RPMI8226 (cell line): Measurements from ENCODE around the gene ELANE.
"Not testable (repeated sequence)": the region's sequence is repeated elsewhere in the genome, so short reads cannot be mapped to it uniquely, and the experiment has no call there.

Source experiments
- DNase-seq: peaks from one replicate; pipeline ENCODE4 v3.0.0-alpha.2; 2015

The ELANE gene

GRCh38 chr19:814152-815078, 37.7 kb upstream of the ELANE start:
- no peak for DNase-seq

DNA sequence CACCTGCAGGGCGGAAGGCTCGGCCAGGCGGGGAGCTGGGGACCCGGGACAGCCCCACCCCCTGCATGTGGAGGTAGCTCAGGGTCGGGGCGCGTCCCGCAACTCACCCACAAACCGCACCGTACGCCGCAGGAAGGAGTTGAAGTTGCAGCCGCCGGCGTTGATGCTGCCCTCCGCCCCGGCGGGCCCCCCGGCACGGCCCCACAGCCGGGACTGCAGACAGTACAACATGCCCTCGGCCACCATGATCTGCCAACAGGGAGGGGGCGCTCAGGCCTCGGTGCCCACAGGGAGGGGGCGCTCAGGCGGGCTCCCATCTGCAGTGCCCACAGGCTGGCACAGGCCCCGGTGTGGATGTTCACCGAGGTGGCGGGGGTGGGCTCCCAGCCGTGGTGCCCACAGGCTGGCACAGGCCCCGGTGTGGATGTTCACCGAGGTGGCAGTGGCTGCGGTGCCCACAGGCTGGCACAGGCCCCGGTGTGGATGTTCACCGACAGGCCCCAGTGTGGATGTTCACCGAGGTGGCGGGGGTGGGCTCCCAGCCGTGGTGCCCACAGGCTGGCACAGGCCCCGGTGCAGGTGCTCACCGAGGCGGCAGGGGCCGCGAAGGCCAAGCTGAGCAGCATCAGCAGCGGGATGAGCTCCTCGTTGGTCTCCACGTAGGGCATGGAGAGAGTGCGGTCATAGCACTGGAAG, 36.9 kb upstream of the ELANE start:
- DNase-seq, result no peak

DNA sequence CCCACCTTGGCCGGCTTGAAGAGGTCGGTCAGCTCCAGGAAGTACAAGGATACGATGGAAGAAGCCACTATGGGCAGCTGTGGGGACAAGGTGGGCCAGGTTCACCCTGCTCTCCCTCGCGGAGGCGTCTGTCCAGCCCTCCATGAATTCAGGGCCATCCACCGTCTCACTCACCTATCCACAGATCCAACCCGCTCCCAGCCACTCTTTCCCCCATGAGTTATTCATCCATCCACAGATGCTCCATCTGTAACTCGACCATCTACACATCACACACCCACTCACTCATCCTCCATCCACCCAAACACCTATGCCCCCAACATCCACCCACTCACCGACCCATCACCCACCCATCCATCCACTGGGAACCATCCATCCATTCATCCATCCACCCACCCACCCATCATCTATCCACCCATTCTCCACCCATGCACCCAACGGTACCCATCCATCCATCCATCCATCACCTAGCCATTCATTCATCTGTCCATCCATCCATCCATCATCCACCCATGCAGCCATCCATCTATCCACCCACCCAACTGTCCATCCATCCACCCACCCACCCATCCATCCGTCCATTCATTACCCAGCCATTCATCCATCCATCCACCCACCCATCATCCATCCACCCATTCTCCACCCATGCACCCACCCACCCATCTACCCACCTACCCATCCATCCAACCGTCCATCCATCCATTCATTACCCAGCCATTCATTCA, 36.2 kb upstream of the ELANE start:
- no peak for DNase-seq

GRCh38 chr19:816500-816857, 35.6 kb upstream of the ELANE start:
- no peak for DNase-seq

GRCh38 chr19:820212-820611, 31.9 kb upstream of the ELANE start:
- not testable (repeated sequence) for DNase-seq

GRCh38 chr19:821231-821824, 30.8 kb upstream of the ELANE start:
- DNase-seq, result no peak

DNA sequence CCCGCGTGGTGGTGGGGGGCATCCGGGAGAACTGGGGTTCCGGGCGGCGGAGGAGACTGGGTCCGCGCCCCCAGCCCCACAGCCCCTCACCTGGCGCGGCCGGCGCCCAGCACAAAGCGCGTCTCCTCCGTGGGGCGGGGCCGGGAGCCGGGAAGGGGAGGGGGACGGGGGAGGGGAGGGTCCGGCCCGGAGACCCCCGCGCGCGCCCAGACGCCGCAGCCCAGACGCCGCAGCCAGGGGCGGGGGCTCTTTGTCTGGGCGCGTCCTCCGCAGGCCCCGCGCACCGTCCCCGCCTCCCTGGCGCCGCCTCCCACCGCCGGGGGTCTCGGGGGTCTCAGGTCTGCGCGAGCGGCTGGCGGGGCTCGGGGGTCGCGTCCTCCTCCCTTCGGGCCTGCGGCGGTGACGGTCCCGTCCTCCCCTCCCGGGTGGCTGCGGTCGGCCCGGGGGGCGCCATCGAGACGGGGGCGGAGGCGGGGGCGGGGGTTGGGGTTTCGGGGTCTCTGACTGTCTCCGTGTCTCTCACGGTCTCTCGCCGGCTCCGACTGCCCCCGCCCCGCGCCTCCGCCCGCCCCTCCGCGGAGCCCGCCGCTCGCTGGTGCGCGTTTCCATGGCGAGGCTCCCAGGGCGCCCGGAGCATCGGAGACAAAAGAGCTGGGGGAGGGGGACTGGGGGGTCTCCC, 30.1 kb upstream of the ELANE start, which contains the start of gene PLPPR3:
Gene PLPPR3 (minus strand): TSS at position 131 of the 679 bp plus-strand sequence. CDS start 396 bp downstream, outside the sequence.
- no peak for DNase-seq

DNA sequence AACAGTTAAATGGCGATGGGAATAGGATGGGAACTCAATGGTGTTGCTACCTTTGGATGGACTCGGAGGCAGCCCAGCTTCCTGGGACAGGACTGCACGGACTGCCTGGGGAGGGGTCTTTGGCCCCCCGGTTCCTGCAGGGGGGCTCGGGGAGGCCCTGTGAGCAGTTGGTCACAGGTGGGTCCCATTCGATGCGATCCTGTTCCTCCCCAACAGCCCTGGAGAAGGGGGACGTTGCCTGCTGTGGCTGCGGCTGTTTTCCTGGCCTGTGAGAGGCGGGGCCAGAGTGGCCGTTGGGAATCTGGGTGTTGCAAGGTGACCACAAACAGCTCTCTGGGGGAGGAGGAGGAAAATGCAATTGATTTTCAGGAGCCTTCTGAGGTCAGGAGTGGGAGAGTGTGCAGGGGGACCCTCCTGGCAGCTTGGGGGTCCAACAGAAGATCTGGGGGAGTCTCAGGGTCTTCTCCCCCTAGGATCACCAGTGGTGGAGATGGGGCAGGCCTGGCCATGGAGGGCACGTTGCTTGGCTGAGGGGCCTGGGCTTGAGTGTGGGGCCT, 28.5 kb upstream of the ELANE start:
- no peak for DNase-seq

- DNase-seq, result no peak
Observed at GRCh38 chr19:824885-825284, 27.2 kb upstream of the ELANE start.

GRCh38 chr19:825897-826644, 26.0 kb upstream of the ELANE start:
- no peak for DNase-seq

GRCh38 chr19:827314-827709, 24.8 kb upstream of the ELANE start:
- no peak for DNase-seq

DNA sequence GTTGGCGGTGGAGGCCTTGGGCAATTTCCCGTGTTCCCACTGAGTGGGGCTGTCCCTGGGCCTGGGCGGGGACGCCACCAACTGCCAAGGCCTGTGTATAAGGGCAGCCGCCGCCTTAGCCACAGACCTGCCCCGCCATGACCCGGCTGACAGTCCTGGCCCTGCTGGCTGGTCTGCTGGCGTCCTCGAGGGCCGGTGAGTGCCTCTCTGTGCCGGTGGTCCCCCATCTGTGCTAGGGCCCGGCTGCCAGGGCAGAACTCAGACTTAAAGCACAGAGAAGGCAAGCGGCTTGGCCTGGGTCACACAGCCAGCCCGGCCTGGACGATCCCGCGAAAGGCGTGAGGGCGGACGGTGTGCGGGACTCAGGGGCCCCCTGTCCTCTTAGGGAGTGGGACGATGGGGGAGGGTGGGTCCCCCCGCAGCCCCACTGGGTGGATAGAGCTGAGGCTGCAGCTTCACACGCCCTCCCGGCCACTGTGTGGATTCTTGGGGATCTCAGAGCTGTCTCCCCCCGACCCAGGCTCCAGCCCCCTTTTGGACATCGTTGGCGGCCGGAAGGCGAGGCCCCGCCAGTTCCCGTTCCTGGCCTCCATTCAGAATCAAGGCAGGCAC, 24.3 kb upstream of the ELANE start, which contains the start of gene AZU1:
Gene AZU1 (plus strand): TSS at position 128 of the 612 bp plus-strand sequence. CDS start 10 bp downstream, at position 138.
- DNase-seq, result no peak

- DNase-seq, result no peak
Observed at GRCh38 chr19:829129-829758, 22.9 kb upstream of the ELANE start.

GRCh38 chr19:831407-832369, 20.4 kb upstream of the ELANE start:
- DNase-seq, result no peak

DNA sequence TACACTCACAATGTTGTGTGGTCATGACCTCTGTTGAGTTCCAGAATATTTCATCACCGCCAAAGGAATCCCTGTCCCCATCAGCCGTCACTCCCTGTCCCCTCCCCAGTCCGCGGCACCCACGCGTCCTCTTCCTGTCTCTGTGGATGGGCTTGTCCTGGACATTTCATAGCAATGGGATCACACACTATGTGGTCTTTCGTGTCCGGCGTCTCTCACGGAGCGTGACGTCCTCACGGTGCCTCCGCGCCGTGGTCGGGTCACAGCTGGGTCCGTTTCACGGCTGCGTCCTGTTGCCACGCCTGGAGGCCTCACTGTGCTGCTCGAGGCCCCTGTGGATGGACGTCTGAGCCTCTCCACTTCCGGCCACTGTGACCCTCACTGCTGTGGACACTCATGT, 17.9 kb upstream of the ELANE start:
- DNase-seq, result no peak

GRCh38 chr19:835210-835810, 16.8 kb upstream of the ELANE start:
- DNase-seq, result no peak

GRCh38 chr19:840519-841206, 11.4 kb upstream of the ELANE start, which contains the start of gene PRTN3:
TSS of gene PRTN3 (plus strand) at chr19:840999. CDS start at chr19:841009, 10 bp downstream.
- DNase-seq, result no peak

DNA sequence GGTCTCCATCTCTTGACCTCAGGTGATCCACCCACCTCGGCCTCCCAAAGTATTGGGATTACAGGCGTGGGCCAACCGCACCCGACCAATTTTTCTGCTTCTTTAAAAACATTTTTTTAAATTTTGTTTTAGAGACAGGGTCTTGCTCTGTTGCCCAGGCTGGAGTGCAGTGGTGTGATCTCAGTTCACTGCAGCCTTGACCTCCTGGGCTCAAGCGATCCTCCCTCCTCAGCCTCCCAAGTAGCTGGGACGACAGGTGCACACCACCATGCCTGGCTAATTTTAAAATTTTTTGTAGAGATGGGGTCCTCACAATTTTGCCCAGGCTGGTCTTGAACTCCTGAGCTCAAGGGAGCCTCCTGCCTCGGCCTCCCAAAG, 9.3 kb upstream of the ELANE start:
- not testable (repeated sequence) for DNase-seq
